Ishikawa (cell line): ENCODE results near the gene NUDT13.

ENCODE experiments used
- CEBPB ChIP-seq: IDR thresholded peaks from 2 replicates; pipeline ENCODE4 v1.6.1; 2012
- EP300 ChIP-seq: IDR thresholded peaks from 2 replicates; pipeline ENCODE4 v1.6.1; 2012; ENCODE audit warnings: borderline replicate concordance
- NFIC ChIP-seq: IDR thresholded peaks from 2 replicates; pipeline ENCODE4 v1.6.1; 2012
- RAD21 ChIP-seq: IDR thresholded peaks from 2 replicates; pipeline ENCODE4 v1.6.1; 2012; ENCODE audit warnings: low read depth
- REST ChIP-seq: IDR thresholded peaks from 2 replicates; pipeline ENCODE4 v1.6.1; 2012; ENCODE audit warnings: low read depth, mild to moderate bottlenecking

GRCh38 chr10:73116017-73116416 lies 5.8 kb downstream of the NUDT13 start:
- TF ChIP-seq CEBPB = no peak
- no peak for TF ChIP-seq REST
- TF ChIP-seq EP300 = no peak
- no peak for TF ChIP-seq NFIC
- no peak for TF ChIP-seq RAD21
